Measurements from ENCODE around the gene GLTP. TPM values are rescaled to one million over a fixed set of nuclear protein-coding genes. Genes with fewer than 3 reads are reported as not detected.

The GLTP gene
- total and polyA plus RNA-seq, 2 of the 13 experiments (the other 11 are each of a cell fraction or from before 2014, with no cell fraction given), result 10.7 to 12.9 TPM

- TF ChIP-seq KDM3A (CRISPR knock-in tag; IDR thresholded peaks at IDR 0.05; ENCODE audit: low read depth) (no peak), PCBP1 (IDR thresholded peaks at IDR 0.05; ENCODE audit: borderline replicate concordance, low read depth, low read length) (no peak), FOXC1 (CRISPR knock-in tag; IDR thresholded peaks at IDR 0.05; ENCODE audit: borderline replicate concordance) (no peak), NR2F6 (IDR thresholded peaks at IDR 0.05) (no peak), NR2F6 (CRISPR knock-in tag; IDR thresholded peaks at IDR 0.05) (peak; percentile 46; the same call in 1 of the 2 replicates), ZSCAN20 (CRISPR knock-in tag; IDR thresholded peaks at IDR 0.05; ENCODE audit: borderline replicate concordance) (no peak), ZNF292 (CRISPR knock-in tag; IDR thresholded peaks at IDR 0.05; ENCODE audit: borderline replicate concordance, low read depth) (no peak), JUN (CRISPR knock-in tag; IDR thresholded peaks at IDR 0.05) (no peak), ZBTB7A (CRISPR knock-in tag; IDR thresholded peaks at IDR 0.05) (no peak), NKX3-1 (CRISPR knock-in tag; IDR thresholded peaks at IDR 0.05) (no peak), ZNF709 (CRISPR knock-in tag; IDR thresholded peaks at IDR 0.05) (no peak), KAT8 (CRISPR knock-in tag; IDR thresholded peaks at IDR 0.05) (no peak), HOXA3 (CRISPR knock-in tag; IDR thresholded peaks at IDR 0.05) (no peak), ZNF543 (CRISPR knock-in tag; IDR thresholded peaks at IDR 0.05) (no peak), TEAD3 (CRISPR knock-in tag; optimal IDR thresholded peaks at IDR 0.05; ENCODE audit: borderline replicate concordance) (no peak), RARA (CRISPR knock-in tag; IDR thresholded peaks at IDR 0.05) (peak; percentile 26; the same call in 1 of the 2 replicates), ZFP41 (CRISPR knock-in tag; IDR thresholded peaks at IDR 0.05; ENCODE audit: borderline replicate concordance) (no peak), ZSCAN31 (CRISPR knock-in tag; IDR thresholded peaks at IDR 0.05; ENCODE audit: low read depth) (no peak), ZNF768 (CRISPR knock-in tag; IDR thresholded peaks at IDR 0.05) (peak; percentile 73; the same call in 1 of the 2 replicates), MYC (CRISPR knock-in tag; IDR thresholded peaks at IDR 0.05; ENCODE audit: borderline replicate concordance) (no peak), ZFX (CRISPR knock-in tag; IDR thresholded peaks at IDR 0.05; ENCODE audit: low read depth) (no peak), ZBTB39 (CRISPR knock-in tag; IDR thresholded peaks at IDR 0.05) (no peak), NRL (CRISPR knock-in tag; IDR thresholded peaks at IDR 0.05; ENCODE audit: borderline replicate concordance) (0 out of 2 replicates have a peak, but pooled peaks have one; percentile 15)
- TF ChIP-seq, protein P1, sequence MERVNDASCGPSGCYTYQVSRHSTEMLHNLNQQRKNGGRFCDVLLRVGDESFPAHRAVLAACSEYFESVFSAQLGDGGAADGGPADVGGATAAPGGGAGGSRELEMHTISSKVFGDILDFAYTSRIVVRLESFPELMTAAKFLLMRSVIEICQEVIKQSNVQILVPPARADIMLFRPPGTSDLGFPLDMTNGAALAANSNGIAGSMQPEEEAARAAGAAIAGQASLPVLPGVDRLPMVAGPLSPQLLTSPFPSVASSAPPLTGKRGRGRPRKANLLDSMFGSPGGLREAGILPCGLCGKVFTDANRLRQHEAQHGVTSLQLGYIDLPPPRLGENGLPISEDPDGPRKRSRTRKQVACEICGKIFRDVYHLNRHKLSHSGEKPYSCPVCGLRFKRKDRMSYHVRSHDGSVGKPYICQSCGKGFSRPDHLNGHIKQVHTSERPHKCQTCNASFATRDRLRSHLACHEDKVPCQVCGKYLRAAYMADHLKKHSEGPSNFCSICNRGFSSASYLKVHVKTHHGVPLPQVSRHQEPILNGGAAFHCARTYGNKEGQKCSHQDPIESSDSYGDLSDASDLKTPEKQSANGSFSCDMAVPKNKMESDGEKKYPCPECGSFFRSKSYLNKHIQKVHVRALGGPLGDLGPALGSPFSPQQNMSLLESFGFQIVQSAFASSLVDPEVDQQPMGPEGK (CRISPR knock-in tag; IDR thresholded peaks at IDR 0.05), result peak; percentile 32; the same call in 1 of the 2 replicates
- TF ChIP-seq, protein P2, sequence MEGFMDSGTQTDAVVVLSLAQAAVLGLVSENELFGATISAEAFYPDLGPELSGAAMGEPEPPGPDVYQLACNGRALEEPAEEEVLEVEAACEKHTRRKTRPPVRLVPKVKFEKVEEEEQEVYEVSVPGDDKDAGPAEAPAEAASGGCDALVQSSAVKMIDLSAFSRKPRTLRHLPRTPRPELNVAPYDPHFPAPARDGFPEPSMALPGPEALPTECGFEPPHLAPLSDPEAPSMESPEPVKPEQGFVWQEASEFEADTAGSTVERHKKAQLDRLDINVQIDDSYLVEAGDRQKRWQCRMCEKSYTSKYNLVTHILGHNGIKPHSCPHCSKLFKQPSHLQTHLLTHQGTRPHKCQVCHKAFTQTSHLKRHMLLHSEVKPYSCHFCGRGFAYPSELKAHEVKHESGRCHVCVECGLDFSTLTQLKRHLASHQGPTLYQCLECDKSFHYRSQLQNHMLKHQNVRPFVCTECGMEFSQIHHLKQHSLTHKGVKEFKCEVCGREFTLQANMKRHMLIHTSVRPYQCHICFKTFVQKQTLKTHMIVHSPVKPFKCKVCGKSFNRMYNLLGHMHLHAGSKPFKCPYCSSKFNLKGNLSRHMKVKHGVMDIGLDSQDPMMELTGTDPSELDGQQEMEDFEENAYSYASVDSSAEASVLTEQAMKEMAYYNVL (CRISPR knock-in tag; IDR thresholded peaks at IDR 0.05; ENCODE audit: borderline replicate concordance), result no peak
Observed at GRCh38 chr12:109831929-109832328, 48.4 kb downstream of the GLTP start (continued).
